WTC11 (cell line): ENCODE measurements around the gene ITPR1.

Experiments used
- ESRRA ChIP-seq: sonication (generic); formaldehyde crosslinking; IDR thresholded peaks from 2 replicates; pipeline ENCODE4 v1.8.1; 2022; ENCODE audit warnings: mild to moderate bottlenecking, missing genetic modification reagents, borderline replicate concordance
- FOXK1 ChIP-seq: sonication (generic); formaldehyde crosslinking; IDR thresholded peaks from 2 replicates; pipeline ENCODE4 v1.8.0; 2022; ENCODE audit warnings: mild to moderate bottlenecking, moderate library complexity, missing genetic modification reagents
- JUN ChIP-seq: sonication (generic); formaldehyde crosslinking; IDR thresholded peaks from 2 replicates; pipeline ENCODE4 v1.8.0; 2023; ENCODE audit warnings: mild to moderate bottlenecking, missing genetic modification reagents
- MYBL2 ChIP-seq: sonication (generic); formaldehyde crosslinking; IDR thresholded peaks from 2 replicates; pipeline ENCODE4 v1.8.1; 2023; ENCODE audit warnings: mild to moderate bottlenecking, moderate library complexity, missing genetic modification reagents
- TF ChIP-seq, protein P1 (sequence below): fragments of 200-600 bp; IDR thresholded peaks from 2 replicates; pipeline ENCODE4 v1.8.0; 2022; ENCODE audit warnings: antibody characterized with exemption

DNA sequence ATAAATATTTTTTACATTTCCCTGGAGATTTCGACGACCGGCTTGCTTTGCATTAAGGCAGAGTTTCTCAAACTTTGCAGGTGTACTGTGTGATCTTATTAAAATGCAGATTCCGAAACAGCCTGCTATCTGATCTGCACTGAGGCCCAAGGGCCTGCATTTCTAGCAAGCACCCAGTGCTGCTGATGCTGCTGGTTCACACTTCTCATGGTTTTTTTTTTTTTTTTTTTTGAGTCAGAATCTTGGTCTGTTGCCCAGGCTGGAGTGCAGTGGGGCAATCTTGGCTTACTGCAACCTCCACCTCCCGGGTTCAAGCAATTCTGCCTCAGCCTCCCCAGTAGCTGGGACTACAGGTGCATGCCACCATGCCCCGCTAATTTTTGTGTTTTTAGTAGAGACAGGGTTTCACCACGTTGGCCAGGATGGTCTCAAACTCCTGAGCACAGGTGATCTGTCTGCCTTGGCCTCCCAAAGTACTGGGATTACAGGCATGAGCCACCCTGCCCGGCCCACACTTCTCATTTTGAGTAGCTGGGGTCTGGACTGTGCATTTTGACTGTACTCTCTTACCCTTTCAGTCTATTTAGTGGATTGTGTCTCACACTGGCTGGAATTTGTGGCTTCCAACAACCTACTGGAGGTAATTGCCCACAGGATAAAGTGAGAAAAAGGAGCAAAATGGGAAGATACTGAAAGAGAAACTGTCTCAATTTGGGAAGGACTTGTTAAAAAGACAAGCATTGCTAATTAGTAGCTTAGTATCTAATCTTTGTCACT lies 94.1 kb downstream of the ITPR1 start:
- TF ChIP-seq, protein P1, sequence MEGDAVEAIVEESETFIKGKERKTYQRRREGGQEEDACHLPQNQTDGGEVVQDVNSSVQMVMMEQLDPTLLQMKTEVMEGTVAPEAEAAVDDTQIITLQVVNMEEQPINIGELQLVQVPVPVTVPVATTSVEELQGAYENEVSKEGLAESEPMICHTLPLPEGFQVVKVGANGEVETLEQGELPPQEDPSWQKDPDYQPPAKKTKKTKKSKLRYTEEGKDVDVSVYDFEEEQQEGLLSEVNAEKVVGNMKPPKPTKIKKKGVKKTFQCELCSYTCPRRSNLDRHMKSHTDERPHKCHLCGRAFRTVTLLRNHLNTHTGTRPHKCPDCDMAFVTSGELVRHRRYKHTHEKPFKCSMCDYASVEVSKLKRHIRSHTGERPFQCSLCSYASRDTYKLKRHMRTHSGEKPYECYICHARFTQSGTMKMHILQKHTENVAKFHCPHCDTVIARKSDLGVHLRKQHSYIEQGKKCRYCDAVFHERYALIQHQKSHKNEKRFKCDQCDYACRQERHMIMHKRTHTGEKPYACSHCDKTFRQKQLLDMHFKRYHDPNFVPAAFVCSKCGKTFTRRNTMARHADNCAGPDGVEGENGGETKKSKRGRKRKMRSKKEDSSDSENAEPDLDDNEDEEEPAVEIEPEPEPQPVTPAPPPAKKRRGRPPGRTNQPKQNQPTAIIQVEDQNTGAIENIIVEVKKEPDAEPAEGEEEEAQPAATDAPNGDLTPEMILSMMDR = no peak
- TF ChIP-seq MYBL2 (no peak), ESRRA (CRISPR knock-in tag) (no peak), FOXK1 (CRISPR knock-in tag) (no peak), JUN (CRISPR knock-in tag) (no peak)
